Esophagus (tissue), 2 donors: Measurements from ENCODE around the gene HOMER2. TPM values are rescaled to one million over a fixed set of nuclear protein-coding genes. Genes with fewer than 3 reads are reported as not detected.
"Not testable (repeated sequence)": the region's sequence is repeated elsewhere in the genome, so short reads cannot be mapped to it uniquely, and the experiment has no call there.

Source experiments
- H3K27ac ChIP-seq, 2 donors: one replicate each; pipeline ENCODE4 v1.5.1; 2013; ENCODE audit warnings: low read depth in 2 of 2, mild to moderate bottlenecking in 2 of 2, inconsistent platforms in 1 of 2, low read length in 1 of 2, moderate library complexity in 1 of 2
- H3K27me3 ChIP-seq, 2 donors: one replicate each; pipeline ENCODE4 v1.6.1; 2013; ENCODE audit warnings: low read length in 2 of 2, control low read depth in 1 of 2, mild to moderate bottlenecking in 1 of 2; ENCODE audit not compliant: insufficient read depth in 2 of 2, control insufficient read depth in 1 of 2
- H3K36me3 ChIP-seq, 2 donors: one replicate each; pipeline ENCODE4 v1.6.1; 2013; ENCODE audit warnings: low read length in 1 of 2; ENCODE audit not compliant: control insufficient read depth in 2 of 2, insufficient read depth in 2 of 2
- H3K4me1 ChIP-seq, 2 donors: one replicate each; pipeline ENCODE4 v1.6.1; 2013; ENCODE audit warnings: low read length in 1 of 2; ENCODE audit not compliant: control insufficient read depth in 2 of 2, insufficient read depth in 2 of 2
- H3K4me3 ChIP-seq, 2 donors: one replicate each; pipeline ENCODE4 v1.5.1; 2013; ENCODE audit warnings: low read length in 2 of 2, mild to moderate bottlenecking in 2 of 2, low read depth in 1 of 2, moderate library complexity in 1 of 2
- H3K9me3 ChIP-seq, 2 donors: one replicate each; pipeline ENCODE4 v1.6.1; 2013; ENCODE audit warnings: mild to moderate bottlenecking in 2 of 2, low read depth in 1 of 2, low read length in 1 of 2, moderate library complexity in 1 of 2; ENCODE audit not compliant: control insufficient read depth in 2 of 2, insufficient read depth in 1 of 2
- WGBS, 2 donors: extraction: QIAGEN DNeasy Blood & Tissue Kit; methylation state at CpG; one replicate each; pipeline ENCODE4 v1.1.7; 2013; 5-methylcytosine and 5-hydroxymethylcytosine counted together
- polyA plus RNA-seq, 2 donors: library from polyadenylated mRNA; stranded (reverse); fragments of 200-250 nt; gene quantifications; one replicate each; pipeline ENCODE4 v1.2.3, GENCODE V29; 2013
- donor health status: healthy with polysubstance abuse.
- donor health status: Bipolar disorder and iron deficiency.

Gene HOMER2
- polyA plus RNA-seq, 2 donors, result 13.8 to 23.0 TPM

GRCh38 chr15:82875411-82876003 lies 77.0 kb downstream of the HOMER2 start:
- no peak overlapping the region for H3K27ac ChIP-seq
- H3K27me3 ChIP-seq, result no peaks in the 10 kb centered on the region
- no peaks in the 10 kb centered on the region for H3K4me1 ChIP-seq
- no peak overlapping the region for H3K4me3 ChIP-seq
- peaks cover 0 to 3% of the 10 kb centered on the region in 2 donors for H3K36me3 ChIP-seq
- WGBS, 2 donors, result 74 to 79% methylated on average over 7 of the region's 7 CpGs
- H3K9me3 ChIP-seq, result no peaks in the 10 kb centered on the region

- 78 to 83% methylated on average over 10 of the region's 10 CpGs for WGBS, 2 donors
- Histone ChIP-seq H3K4me3 (no peak overlapping the region), H3K27ac (no peak overlapping the region), H3K36me3 (peaks cover 0 to 3% of the 10 kb centered on the region in 2 donors), H3K9me3 (no peaks in the 10 kb centered on the region), H3K27me3 (no peaks in the 10 kb centered on the region), H3K4me1 (no peaks in the 10 kb centered on the region)
Observed at GRCh38 chr15:82874961-82875360, 77.6 kb downstream of the HOMER2 start.

GRCh38 chr15:82874267-82874666 lies 78.3 kb downstream of the HOMER2 start:
- no peaks in the 10 kb centered on the region for H3K9me3 ChIP-seq
- no peak overlapping the region for H3K4me3 ChIP-seq
- H3K4me1 ChIP-seq, result no peaks in the 10 kb centered on the region
- 82 to 88% methylated on average over 1 of the region's 1 CpG for WGBS, 2 donors
- H3K36me3 ChIP-seq, result peaks cover 0 to 3% of the 10 kb centered on the region in 2 donors
- no peak overlapping the region for H3K27ac ChIP-seq
- no peaks in the 10 kb centered on the region for H3K27me3 ChIP-seq

DNA sequence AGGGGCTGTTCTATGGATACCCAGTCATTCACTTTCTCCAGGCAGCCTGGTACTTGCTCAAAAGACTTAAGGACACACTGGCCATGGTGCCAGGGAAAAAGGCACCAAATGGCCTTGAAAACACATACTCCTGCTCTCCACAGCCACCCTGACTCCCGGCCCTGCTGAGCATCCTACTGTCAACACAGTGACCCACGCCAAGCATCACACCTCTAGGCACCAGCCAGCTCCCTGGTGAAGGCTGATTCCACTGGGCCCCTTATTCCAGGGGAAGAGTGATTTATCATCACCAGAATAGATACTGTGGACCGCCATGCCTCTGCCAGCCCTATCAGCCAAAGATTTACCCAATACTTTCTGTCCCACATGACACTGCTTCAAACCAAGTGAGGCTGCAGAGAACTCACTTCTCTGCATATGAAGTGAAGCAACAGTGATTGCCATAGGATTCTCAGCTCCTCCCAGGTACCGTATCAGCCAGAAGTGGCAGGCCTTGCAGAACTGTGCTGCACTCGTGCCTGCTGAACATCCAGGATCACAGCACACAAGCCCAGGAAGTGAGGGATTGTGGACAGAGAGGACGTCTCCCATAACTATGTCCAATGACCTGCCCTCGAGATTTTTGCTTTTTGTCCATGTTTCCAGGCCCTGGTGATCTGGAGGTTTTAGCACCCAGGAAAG lies 79.4 kb downstream of the HOMER2 start:
- no peaks in the 10 kb centered on the region for H3K9me3 ChIP-seq
- H3K4me1 ChIP-seq, result no peaks in the 10 kb centered on the region
- H3K36me3 ChIP-seq, result peaks cover 0 to 3% of the 10 kb centered on the region in 2 donors
- WGBS, 2 donors, result 78 to 81% methylated on average over 7 of the region's 7 CpGs
- no peak overlapping the region for H3K4me3 ChIP-seq
- no peaks in the 10 kb centered on the region for H3K27me3 ChIP-seq
- H3K27ac ChIP-seq, result no peak overlapping the region

GRCh38 chr15:82871832-82872484 lies 80.6 kb downstream of the HOMER2 start:
- Histone ChIP-seq H3K27ac (no peak overlapping the region), H3K9me3 (no peaks in the 10 kb centered on the region), H3K4me3 (no peak overlapping the region), H3K4me1 (no peaks in the 10 kb centered on the region), H3K36me3 (peaks cover 0 to 3% of the 10 kb centered on the region in 2 donors), H3K27me3 (no peaks in the 10 kb centered on the region)
- 79 to 81% methylated on average over 7 of the region's 7 CpGs for WGBS, 2 donors

- 57 to 74% methylated on average over 5 of the region's 5 CpGs for WGBS, 2 donors
Observed at GRCh38 chr15:82871358-82871757, 81.2 kb downstream of the HOMER2 start.

GRCh38 chr15:82870727-82871320 lies 81.7 kb downstream of the HOMER2 start:
- 66 to 75% methylated on average over 7 of the region's 7 CpGs for WGBS, 2 donors
- no peak overlapping the region for H3K27ac ChIP-seq
- no peaks in the 10 kb centered on the region for H3K4me1 ChIP-seq
- H3K27me3 ChIP-seq, result no peaks in the 10 kb centered on the region
- no peak overlapping the region for H3K4me3 ChIP-seq
- peaks cover 0 to 3% of the 10 kb centered on the region in 2 donors for H3K36me3 ChIP-seq
- no peaks in the 10 kb centered on the region for H3K9me3 ChIP-seq

More at GRCh38 chr15:82871358-82871757, 81.2 kb downstream of the HOMER2 start:
- Histone ChIP-seq H3K36me3 (peaks cover 0 to 3% of the 10 kb centered on the region in 2 donors), H3K27ac (no peak overlapping the region), H3K27me3 (no peaks in the 10 kb centered on the region), H3K4me3 (no peak overlapping the region), H3K4me1 (no peaks in the 10 kb centered on the region), H3K9me3 (no peaks in the 10 kb centered on the region)

GRCh38 chr15:82865981-82866380 lies 86.5 kb downstream of the HOMER2 start:
- 77 to 92% methylated on average over 3 of the region's 3 CpGs for WGBS, 2 donors
- H3K27me3 ChIP-seq, H3K27ac ChIP-seq, H3K36me3 ChIP-seq, H3K4me3 ChIP-seq, H3K9me3 ChIP-seq, H3K4me1 ChIP-seq: not testable (repeated sequence)

DNA sequence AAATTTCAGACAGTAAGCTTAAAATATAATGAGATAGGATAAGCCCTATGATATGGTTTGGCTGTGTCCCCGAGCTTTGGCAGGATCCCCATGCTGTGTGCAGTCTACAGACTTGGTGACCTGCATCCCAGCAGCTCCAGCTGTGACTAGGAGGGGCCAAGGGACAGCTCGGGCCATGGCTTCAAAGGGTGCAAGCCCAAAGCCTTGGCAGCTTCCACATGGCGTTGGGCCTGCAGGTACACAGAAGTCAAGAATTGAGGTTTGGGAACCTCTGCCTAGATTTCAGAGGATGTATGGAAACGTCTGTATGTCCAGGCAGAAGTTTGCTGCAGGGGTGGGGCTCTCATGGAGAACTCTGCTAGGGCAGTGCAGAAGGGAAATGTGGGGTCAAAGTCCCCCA lies 86.9 kb downstream of the HOMER2 start:
- not testable (repeated sequence) for H3K27ac ChIP-seq, H3K36me3 ChIP-seq, H3K4me3 ChIP-seq, H3K4me1 ChIP-seq, H3K9me3 ChIP-seq, H3K27me3 ChIP-seq
- WGBS, 2 donors, result 63 to 65% methylated on average over 4 of the region's 4 CpGs
